ENCODE data around the gene RCL1. TPM values are rescaled to one million over a fixed set of nuclear protein-coding genes. Genes with fewer than 3 reads are reported as not detected.

Gene RCL1
- total RNA-seq, 1 donor, result 15.6 TPM

GRCh38 chr9:4861736-4862451 is 69.2 kb downstream of the RCL1 start:
- Histone ChIP-seq H2AFZ (ENCODE audit: low read length) (no peak overlapping the region), H3K27me3 (ENCODE audit: insufficient read depth, low read length) (no peaks in the 10 kb centered on the region), H3K9me3 (ENCODE audit: low read depth, low read length) (no peaks in the 10 kb centered on the region), H3K27ac (ENCODE audit: low read depth, low read length) (no peak overlapping the region), H3K79me2 (ENCODE audit: insufficient read depth, low read length) (no peaks in the 10 kb centered on the region), H3K4me1 (ENCODE audit: insufficient read depth, low read length) (peaks cover 12% of the 10 kb centered on the region), H3K36me3 (ENCODE audit: insufficient read depth, low read length) (peaks cover 4% of the 10 kb centered on the region), H3K4me2 (ENCODE audit: insufficient read depth, low read length) (no peak overlapping the region), H4K20me1 (ENCODE audit: insufficient read depth, low read length) (no peaks in the 10 kb centered on the region), H3K4me3 (ENCODE audit: insufficient read depth, low read length) (no peak overlapping the region)
- no peak for TF ChIP-seq CTCF (IDR thresholded peaks at IDR 0.05; ENCODE audit: extremely low read depth, low read depth, low read length)
- no peak for DNase-seq (ENCODE audit: insufficient read length, low spot score, missing footprints)

DNA sequence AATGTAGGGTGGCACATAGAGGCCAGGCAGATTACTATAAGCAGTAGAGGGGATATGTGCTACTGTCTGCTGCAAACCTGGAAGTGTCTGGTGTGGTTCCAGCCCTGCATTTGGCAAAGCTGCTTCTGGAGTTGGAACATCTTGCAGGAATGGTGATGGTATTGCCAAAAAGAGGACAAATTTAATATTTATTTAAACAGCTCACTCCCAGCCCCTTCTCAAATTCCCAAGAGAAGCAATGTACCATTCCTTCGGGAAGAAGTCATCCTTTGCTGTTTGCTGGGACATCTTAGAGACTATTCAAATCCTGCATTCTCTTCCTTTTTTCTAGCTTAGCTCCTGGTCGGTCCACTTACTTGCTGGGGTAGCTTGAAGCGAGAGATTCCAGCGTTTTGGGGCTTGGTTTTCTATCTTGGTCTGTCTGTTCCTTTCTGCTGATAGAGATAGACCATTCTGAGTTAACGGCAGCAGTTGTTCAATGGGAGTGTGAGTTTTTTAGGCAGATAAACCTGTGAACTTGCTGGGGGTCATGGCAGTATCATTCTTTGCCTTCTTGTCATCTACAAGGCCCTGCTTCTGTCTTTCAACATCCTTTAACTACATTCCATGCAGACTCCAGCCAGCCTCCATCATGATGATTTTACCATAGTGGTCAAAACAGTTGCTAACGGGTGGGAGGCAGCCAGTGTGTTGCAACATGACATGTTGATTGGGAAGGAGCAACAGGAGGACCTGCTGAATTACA is 69.9 kb downstream of the RCL1 start:
- H3K27ac ChIP-seq (ENCODE audit: low read depth, low read length), result peak overlapping the region; percentile 45
- H3K27me3 ChIP-seq (ENCODE audit: insufficient read depth, low read length), result no peaks in the 10 kb centered on the region
- no peaks in the 10 kb centered on the region for H3K79me2 ChIP-seq (ENCODE audit: insufficient read depth, low read length)
- H3K36me3 ChIP-seq (ENCODE audit: insufficient read depth, low read length), result peaks cover 4% of the 10 kb centered on the region
- DNase-seq (ENCODE audit: insufficient read length, low spot score, missing footprints), result no peak
- no peaks in the 10 kb centered on the region for H3K9me3 ChIP-seq (ENCODE audit: low read depth, low read length)
- H3K4me3 ChIP-seq (ENCODE audit: insufficient read depth, low read length), result no peak overlapping the region
- peak overlapping the region; percentile 21 for H3K4me2 ChIP-seq (ENCODE audit: insufficient read depth, low read length)
- no peaks in the 10 kb centered on the region for H4K20me1 ChIP-seq (ENCODE audit: insufficient read depth, low read length)
- peaks cover 12% of the 10 kb centered on the region for H3K4me1 ChIP-seq (ENCODE audit: insufficient read depth, low read length)
- no peak for TF ChIP-seq CTCF (IDR thresholded peaks at IDR 0.05; ENCODE audit: extremely low read depth, low read depth, low read length)
- no peak overlapping the region for H2AFZ ChIP-seq (ENCODE audit: low read length)

DNA sequence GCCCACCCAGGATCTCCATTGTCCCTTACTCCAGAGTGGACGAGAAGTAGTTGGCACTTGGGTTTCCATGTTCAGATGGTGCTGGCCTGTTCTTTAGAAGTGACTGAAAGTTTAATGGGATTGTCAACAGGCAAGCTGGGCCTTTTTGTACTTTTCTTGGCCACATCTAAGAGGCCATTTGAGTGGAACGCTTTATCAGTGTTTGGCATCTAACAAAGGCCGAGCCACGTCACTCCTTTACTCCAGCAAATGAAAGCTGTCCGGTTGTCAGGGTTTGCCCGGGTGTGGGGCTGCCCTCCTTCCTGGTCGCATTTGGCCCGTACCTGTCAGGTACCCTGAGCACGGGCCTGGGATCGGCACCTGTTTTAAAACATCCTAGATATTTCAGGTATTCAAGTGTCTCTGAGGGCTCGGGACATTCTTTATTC is 71.5 kb downstream of the RCL1 start:
- Histone ChIP-seq H4K20me1 (ENCODE audit: insufficient read depth, low read length) (no peaks in the 10 kb centered on the region), H3K9me3 (ENCODE audit: low read depth, low read length) (no peaks in the 10 kb centered on the region), H3K4me2 (ENCODE audit: insufficient read depth, low read length) (no peak overlapping the region), H3K4me1 (ENCODE audit: insufficient read depth, low read length) (peaks cover 12% of the 10 kb centered on the region), H3K4me3 (ENCODE audit: insufficient read depth, low read length) (no peak overlapping the region), H3K36me3 (ENCODE audit: insufficient read depth, low read length) (peaks cover 4% of the 10 kb centered on the region), H3K27ac (ENCODE audit: low read depth, low read length) (no peak overlapping the region), H3K79me2 (ENCODE audit: insufficient read depth, low read length) (no peaks in the 10 kb centered on the region), H2AFZ (ENCODE audit: low read length) (no peak overlapping the region), H3K27me3 (ENCODE audit: insufficient read depth, low read length) (no peaks in the 10 kb centered on the region)
- DNase-seq (ENCODE audit: insufficient read length, low spot score, missing footprints), result no peak
- TF ChIP-seq CTCF (IDR thresholded peaks at IDR 0.05; ENCODE audit: extremely low read depth, low read depth, low read length), result no peak

- TF ChIP-seq CTCF (IDR thresholded peaks at IDR 0.05; ENCODE audit: extremely low read depth, low read depth, low read length), result no peak
- Histone ChIP-seq H3K27me3 (ENCODE audit: insufficient read depth, low read length) (no peaks in the 10 kb centered on the region), H3K4me2 (ENCODE audit: insufficient read depth, low read length) (no peak overlapping the region), H3K9me3 (ENCODE audit: low read depth, low read length) (no peaks in the 10 kb centered on the region), H3K36me3 (ENCODE audit: insufficient read depth, low read length) (peaks cover 4% of the 10 kb centered on the region), H3K4me3 (ENCODE audit: insufficient read depth, low read length) (no peak overlapping the region), H3K4me1 (ENCODE audit: insufficient read depth, low read length) (peaks cover 12% of the 10 kb centered on the region), H3K79me2 (ENCODE audit: insufficient read depth, low read length) (no peaks in the 10 kb centered on the region), H2AFZ (ENCODE audit: low read length) (no peak overlapping the region), H3K27ac (ENCODE audit: low read depth, low read length) (no peak overlapping the region), H4K20me1 (ENCODE audit: insufficient read depth, low read length) (no peaks in the 10 kb centered on the region)
- no peak for DNase-seq (ENCODE audit: insufficient read length, low spot score, missing footprints)
Observed at GRCh38 chr9:4864698-4865097, 72.0 kb downstream of the RCL1 start.
